ENCODE measurements around the gene PPP2R2C. TPM values are rescaled to one million over a fixed set of nuclear protein-coding genes. Genes with fewer than 3 reads are reported as not detected.

The PPP2R2C gene
- total and polyA plus RNA-seq, 12 donors: 0.14 to 10.6 (median 4.2) TPM

DNA sequence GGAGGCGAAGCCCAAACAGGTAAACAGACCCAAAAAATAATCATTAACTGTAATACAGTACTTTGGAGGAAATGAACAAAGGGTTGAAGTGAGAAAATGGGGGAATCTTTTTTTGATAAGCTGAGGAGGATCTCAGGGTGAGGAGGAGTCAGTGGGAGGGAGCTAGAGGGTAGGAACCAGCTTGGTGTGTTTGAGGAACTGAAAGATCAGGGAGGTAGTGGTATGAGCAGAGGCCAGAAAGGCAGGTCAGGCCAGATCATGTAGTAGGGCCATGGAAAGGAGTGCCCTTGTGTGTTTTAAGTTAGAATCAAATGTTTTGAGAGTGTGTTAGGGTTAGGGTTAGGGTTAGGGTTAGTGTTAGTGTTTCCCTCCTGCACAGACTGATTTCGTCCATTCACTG lies 48.8 kb downstream of the PPP2R2C start:
- Histone ChIP-seq H3K36me3 (no peaks in the 10 kb centered on the region), H3K4me3 (no peak overlapping the region), H3K9me3 (no peaks in the 10 kb centered on the region), H3K4me1 (no peaks in the 10 kb centered on the region), H3K27me3 (peaks cover 0 to 30% (median 6%) of the 10 kb centered on the region in 7 donors), H3K27ac (no peak overlapping the region)
- intact Hi-C loops (cut with DNase I): no loop called here
- 48 to 77% methylated on average over 2 of the region's 2 CpGs for WGBS, 2 donors
- ATAC-seq (no peak), DNase-seq (no peak)
- TF ChIP-seq, protein P1, sequence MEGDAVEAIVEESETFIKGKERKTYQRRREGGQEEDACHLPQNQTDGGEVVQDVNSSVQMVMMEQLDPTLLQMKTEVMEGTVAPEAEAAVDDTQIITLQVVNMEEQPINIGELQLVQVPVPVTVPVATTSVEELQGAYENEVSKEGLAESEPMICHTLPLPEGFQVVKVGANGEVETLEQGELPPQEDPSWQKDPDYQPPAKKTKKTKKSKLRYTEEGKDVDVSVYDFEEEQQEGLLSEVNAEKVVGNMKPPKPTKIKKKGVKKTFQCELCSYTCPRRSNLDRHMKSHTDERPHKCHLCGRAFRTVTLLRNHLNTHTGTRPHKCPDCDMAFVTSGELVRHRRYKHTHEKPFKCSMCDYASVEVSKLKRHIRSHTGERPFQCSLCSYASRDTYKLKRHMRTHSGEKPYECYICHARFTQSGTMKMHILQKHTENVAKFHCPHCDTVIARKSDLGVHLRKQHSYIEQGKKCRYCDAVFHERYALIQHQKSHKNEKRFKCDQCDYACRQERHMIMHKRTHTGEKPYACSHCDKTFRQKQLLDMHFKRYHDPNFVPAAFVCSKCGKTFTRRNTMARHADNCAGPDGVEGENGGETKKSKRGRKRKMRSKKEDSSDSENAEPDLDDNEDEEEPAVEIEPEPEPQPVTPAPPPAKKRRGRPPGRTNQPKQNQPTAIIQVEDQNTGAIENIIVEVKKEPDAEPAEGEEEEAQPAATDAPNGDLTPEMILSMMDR (IDR thresholded peaks at IDR 0.05): no peak

DNA sequence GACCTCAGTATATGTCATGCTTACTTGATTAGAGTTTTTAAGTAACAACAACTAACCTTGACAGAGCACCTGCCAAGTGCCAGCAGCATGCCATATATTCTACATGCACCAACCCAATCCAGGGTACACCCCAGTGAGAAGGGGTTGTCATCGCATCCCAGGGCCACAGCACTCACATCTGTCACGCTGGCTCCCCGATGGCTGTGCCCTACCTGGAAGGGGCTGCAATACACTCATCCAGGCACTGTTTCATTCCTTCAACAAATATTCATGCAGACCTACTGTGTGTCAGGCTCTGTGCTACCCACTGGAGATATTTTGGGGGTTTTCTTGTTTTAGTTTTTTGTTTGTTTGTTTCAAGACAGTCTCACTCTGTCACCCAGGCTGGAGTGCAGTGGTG lies 49.5 kb downstream of the PPP2R2C start:
- intact Hi-C loops (cut with DNase I): no loop called here
- 88 to 94% methylated on average over 3 of the region's 3 CpGs for WGBS, 2 donors
- DNase-seq: no peak
- Histone ChIP-seq H3K27ac (no peak overlapping the region), H3K4me1 (no peaks in the 10 kb centered on the region), H3K9me3 (no peaks in the 10 kb centered on the region), H3K27me3 (peaks cover 0 to 36% (median 6%) of the 10 kb centered on the region in 7 donors), H3K36me3 (no peaks in the 10 kb centered on the region), H3K4me3 (no peak overlapping the region)
- ATAC-seq: no peak
- TF ChIP-seq, protein P1 (IDR thresholded peaks at IDR 0.05): no peak

DNA sequence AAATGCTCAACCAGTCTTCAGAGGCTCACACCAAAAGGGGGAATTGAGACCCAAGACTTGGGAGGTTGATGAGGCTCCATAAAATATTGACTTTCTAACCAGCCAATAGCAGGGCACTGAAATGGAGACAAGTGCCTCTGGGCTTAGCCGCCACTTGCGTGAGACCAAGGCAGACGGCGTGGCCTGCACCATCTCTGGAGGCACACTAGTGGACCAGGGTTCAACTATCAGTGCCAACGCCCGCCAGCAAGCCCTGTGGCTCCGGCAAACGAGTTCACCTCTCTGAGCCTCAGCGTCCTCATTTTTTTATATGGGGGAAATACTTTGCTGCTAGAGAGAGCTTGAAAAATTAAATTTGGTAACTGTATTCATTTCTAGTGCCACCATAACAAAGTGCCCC lies 50.3 kb downstream of the PPP2R2C start:
- H3K27me3 ChIP-seq: peaks cover 0 to 37% (median 7%) of the 10 kb centered on the region in 7 donors
- no peak overlapping the region for H3K27ac ChIP-seq
- no peak for ATAC-seq
- intact Hi-C loops (cut with DNase I): no loop called here
- WGBS, 2 donors: 89 to 92% methylated on average over 9 of the region's 9 CpGs
- no peak for DNase-seq
- H3K4me3 ChIP-seq: no peak overlapping the region
- TF ChIP-seq, protein P1 (IDR thresholded peaks at IDR 0.05): no peak
- no peaks in the 10 kb centered on the region for H3K4me1 ChIP-seq
- no peaks in the 10 kb centered on the region for H3K36me3 ChIP-seq
- H3K9me3 ChIP-seq: no peaks in the 10 kb centered on the region

DNA sequence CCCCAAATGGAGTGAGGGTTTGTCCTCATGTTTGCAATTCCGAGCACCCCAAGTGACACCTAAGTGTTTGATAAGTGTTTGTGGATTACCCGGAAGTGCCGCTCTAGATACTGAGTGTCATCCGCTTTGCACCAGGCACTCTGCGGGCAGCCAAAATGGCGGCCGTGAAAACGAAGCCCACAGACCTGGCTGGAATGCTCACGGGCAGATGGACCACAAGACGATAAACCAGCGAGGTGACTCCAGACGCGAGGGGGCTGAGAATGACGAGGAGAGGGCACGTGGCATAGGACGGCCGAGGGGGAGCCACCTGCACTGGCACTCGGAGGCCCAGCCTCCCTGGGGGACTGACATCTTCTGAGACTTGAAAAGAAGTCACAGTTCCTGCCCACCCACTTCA lies 51.0 kb downstream of the PPP2R2C start:
- Histone ChIP-seq H3K27ac (no peak overlapping the region), H3K36me3 (no peaks in the 10 kb centered on the region), H3K4me1 (peaks cover 0 to 5% (median 0%) of the 10 kb centered on the region in 9 donors), H3K4me3 (no peak overlapping the region), H3K9me3 (no peaks in the 10 kb centered on the region), H3K27me3 (peaks cover 0 to 44% (median 13%) of the 10 kb centered on the region in 7 donors)
- DNase-seq (no peak), ATAC-seq (no peak)
- TF ChIP-seq, protein P1 (IDR thresholded peaks at IDR 0.05): no peak
- 91 to 92% methylated on average over 18 of the region's 18 CpGs for WGBS, 2 donors
- intact Hi-C loops (cut with DNase I): no loop called here
